ENCODE data around the gene OR2T11. TPM values are rescaled to one million over a fixed set of nuclear protein-coding genes. Genes with fewer than 3 reads are reported as not detected.

Gene OR2T11
- total RNA-seq, 3 donors from 2014 or later (not counting 1 experiment from before 2014, with no cell fraction given): not detected

DNA sequence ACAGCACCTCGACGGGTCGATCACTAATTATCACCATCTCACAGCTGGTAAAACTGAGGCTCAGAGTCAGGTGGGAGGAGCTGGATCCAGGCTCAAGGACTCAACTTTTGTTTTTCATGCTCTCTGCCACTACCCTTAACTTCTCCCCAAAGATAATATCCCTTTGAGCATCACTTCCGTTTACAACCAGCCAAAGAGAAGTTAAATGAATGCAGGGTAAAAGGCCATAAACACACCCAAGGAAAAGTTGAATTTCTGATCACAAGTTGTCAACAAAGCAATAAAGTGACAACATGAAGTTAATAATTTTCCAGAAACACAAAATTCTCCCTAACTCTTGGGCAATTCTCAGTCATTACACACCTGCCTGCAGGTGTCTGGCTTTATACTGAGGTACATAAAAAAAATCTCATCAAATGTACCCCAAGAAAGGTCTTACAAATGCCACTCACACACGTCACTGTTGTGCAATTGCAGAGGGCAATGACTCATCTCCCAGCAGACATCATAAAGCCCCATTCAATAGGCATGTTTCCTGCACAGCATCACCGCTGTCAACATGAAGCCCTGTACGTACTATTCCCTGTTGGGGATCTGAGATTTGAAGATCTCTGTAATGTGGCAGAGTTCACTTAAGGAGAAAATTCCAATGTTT lies 3.4 kb downstream of the OR2T11 start:
- Histone ChIP-seq H3K36me3 (ENCODE audit: control insufficient read depth, insufficient read depth, low read length) (no peaks in the 10 kb centered on the region), H3K4me3 (ENCODE audit: low read length) (no peak overlapping the region), H3K27ac (ENCODE audit: low read length) (no peak overlapping the region), H3K27me3 (ENCODE audit: control insufficient read depth, insufficient read depth, low read length) (no peaks in the 10 kb centered on the region), H3K9me3 (ENCODE audit: control insufficient read depth, insufficient read depth, low read length) (no peaks in the 10 kb centered on the region), H3K4me1 (ENCODE audit: control insufficient read depth, insufficient read depth, low read length) (no peaks in the 10 kb centered on the region)
- H3K27me3 Mint-ChIP-seq (ENCODE audit: low read depth in 2 of 2): no peaks in the 10 kb centered on the region
- no peaks in the 10 kb centered on the region for H3K4me1 Mint-ChIP-seq
- DNase-seq: no peak
- H3K27ac Mint-ChIP-seq: no peak overlapping the region
- ATAC-seq: no peak
- H3K36me3 Mint-ChIP-seq: no peaks in the 10 kb centered on the region
- intact Hi-C loops (cut with micrococcal nuclease): no loop called here
- no peak overlapping the region for H3K4me3 Mint-ChIP-seq
- TF ChIP-seq, protein P1, sequence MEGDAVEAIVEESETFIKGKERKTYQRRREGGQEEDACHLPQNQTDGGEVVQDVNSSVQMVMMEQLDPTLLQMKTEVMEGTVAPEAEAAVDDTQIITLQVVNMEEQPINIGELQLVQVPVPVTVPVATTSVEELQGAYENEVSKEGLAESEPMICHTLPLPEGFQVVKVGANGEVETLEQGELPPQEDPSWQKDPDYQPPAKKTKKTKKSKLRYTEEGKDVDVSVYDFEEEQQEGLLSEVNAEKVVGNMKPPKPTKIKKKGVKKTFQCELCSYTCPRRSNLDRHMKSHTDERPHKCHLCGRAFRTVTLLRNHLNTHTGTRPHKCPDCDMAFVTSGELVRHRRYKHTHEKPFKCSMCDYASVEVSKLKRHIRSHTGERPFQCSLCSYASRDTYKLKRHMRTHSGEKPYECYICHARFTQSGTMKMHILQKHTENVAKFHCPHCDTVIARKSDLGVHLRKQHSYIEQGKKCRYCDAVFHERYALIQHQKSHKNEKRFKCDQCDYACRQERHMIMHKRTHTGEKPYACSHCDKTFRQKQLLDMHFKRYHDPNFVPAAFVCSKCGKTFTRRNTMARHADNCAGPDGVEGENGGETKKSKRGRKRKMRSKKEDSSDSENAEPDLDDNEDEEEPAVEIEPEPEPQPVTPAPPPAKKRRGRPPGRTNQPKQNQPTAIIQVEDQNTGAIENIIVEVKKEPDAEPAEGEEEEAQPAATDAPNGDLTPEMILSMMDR (IDR thresholded peaks at IDR 0.05): no peak
- WGBS (ENCODE audit: insufficient coverage): 77% methylated on average over 5 of the region's 7 CpGs
- no peaks in the 10 kb centered on the region for H3K9me3 Mint-ChIP-seq

DNA sequence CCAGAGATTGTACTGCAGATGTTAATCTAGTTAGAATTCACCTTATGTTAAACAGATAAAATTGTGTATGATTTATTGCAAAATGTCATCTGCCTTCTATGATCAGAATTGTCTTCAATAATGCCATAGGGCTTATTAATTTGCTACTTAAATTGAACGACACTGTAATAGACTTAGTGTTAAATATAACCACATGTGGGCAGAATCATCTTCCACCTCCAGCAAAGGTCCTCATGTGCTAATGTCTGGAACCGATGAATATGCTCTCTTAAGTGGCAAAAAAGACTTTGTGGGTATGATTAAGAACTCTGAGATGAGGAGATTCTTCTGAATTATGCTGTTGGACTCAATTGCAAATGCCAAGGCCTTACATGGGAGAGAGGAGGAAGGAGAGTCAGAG lies 4.3 kb downstream of the OR2T11 start:
- no peaks in the 10 kb centered on the region for H3K27me3 Mint-ChIP-seq (ENCODE audit: low read depth in 2 of 2)
- H3K36me3 Mint-ChIP-seq: no peaks in the 10 kb centered on the region
- ATAC-seq (no peak), DNase-seq (no peak)
- no peak overlapping the region for H3K27ac Mint-ChIP-seq
- no peak overlapping the region for H3K27ac ChIP-seq (ENCODE audit: low read length)
- no peaks in the 10 kb centered on the region for H3K9me3 ChIP-seq (ENCODE audit: control insufficient read depth, insufficient read depth, low read length)
- WGBS (ENCODE audit: insufficient coverage): 92% methylated on average over 2 of the region's 2 CpGs
- no peaks in the 10 kb centered on the region for H3K4me1 ChIP-seq (ENCODE audit: control insufficient read depth, insufficient read depth, low read length)
- H3K36me3 ChIP-seq (ENCODE audit: control insufficient read depth, insufficient read depth, low read length): no peaks in the 10 kb centered on the region
- no peak overlapping the region for H3K4me3 Mint-ChIP-seq
- TF ChIP-seq, protein P1 (IDR thresholded peaks at IDR 0.05): no peak
- no peaks in the 10 kb centered on the region for H3K9me3 Mint-ChIP-seq
- no peaks in the 10 kb centered on the region for H3K27me3 ChIP-seq (ENCODE audit: control insufficient read depth, insufficient read depth, low read length)
- H3K4me1 Mint-ChIP-seq: no peaks in the 10 kb centered on the region
- no peak overlapping the region for H3K4me3 ChIP-seq (ENCODE audit: low read length)
- intact Hi-C loops (cut with micrococcal nuclease): no loop called here

DNA sequence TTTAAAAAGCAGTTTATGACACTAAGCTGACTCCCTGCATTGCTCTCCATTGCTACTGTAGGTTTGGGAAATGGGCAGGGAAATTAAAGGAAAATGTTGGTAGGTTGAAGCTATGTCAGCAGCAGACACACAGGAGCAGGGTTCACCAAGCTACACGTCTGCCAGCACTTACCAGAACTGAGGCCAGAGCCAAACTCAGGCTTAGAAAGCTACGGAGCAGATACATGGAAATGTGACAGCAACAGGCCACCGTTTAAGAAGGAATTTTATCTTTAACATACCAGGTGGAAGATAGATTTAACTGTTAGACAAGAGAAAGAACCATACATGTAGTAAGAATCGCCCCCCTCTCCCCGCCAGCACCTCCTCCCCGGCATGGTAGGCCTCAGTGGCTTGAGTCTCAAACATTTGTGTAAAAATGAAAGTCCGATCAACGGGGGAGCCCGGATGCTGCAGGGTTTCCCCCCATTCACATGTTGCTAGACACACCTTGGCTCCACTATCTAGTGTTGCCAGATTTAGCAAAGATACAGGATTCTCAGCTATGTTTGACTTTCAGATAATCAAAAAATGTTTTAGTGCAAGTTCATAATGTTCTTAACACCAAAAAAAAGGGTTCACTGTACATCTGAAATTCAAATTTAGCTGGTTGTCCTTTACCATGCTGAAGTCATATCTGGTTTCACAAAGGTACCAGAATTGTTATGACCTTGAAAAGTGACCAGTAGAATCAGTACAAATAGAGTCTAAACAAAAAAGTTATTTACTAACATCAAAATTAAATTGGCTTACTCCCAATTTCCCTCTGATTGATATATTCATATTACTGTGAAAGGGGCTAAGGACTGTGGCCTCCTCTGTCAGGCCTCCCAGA lies 6.7 kb downstream of the OR2T11 start:
- DNase-seq (no peak), ATAC-seq (no peak)
- Mint-ChIP-seq H3K4me3 (no peak overlapping the region), H3K4me1 (no peaks in the 10 kb centered on the region), H3K27me3 (ENCODE audit: low read depth in 2 of 2) (no peaks in the 10 kb centered on the region), H3K27ac (no peak overlapping the region), H3K9me3 (no peaks in the 10 kb centered on the region), H3K36me3 (no peaks in the 10 kb centered on the region)
- H3K4me3 ChIP-seq (ENCODE audit: low read length): no peak overlapping the region
- H3K36me3 ChIP-seq (ENCODE audit: control insufficient read depth, insufficient read depth, low read length): no peaks in the 10 kb centered on the region
- no peaks in the 10 kb centered on the region for H3K27me3 ChIP-seq (ENCODE audit: control insufficient read depth, insufficient read depth, low read length)
- H3K27ac ChIP-seq (ENCODE audit: low read length): no peak overlapping the region
- 75% methylated on average over 8 of the region's 9 CpGs for WGBS (ENCODE audit: insufficient coverage)
- H3K4me1 ChIP-seq (ENCODE audit: control insufficient read depth, insufficient read depth, low read length): no peaks in the 10 kb centered on the region
- H3K9me3 ChIP-seq (ENCODE audit: control insufficient read depth, insufficient read depth, low read length): no peaks in the 10 kb centered on the region
- TF ChIP-seq, protein P1 (IDR thresholded peaks at IDR 0.05): no peak
- intact Hi-C loops (cut with micrococcal nuclease): no loop called here

All from natural killer cell (primary cell).